HepG2 (cell line): Measurements from ENCODE around the gene SAMD4B. TPM values are rescaled to one million over a fixed set of nuclear protein-coding genes. Genes with fewer than 3 reads are reported as not detected.

Experiments
- KAT8 ChIP-seq: IDR thresholded peaks from 2 replicates; pipeline ENCODE4 v1.6.1; 2016; ENCODE audit warnings: missing genetic modification reagents, missing compliant biosample characterization
- PRDM10 ChIP-seq: sonication (generic); formaldehyde crosslinking; IDR thresholded peaks from 2 replicates; pipeline ENCODE4 v1.4.0; 2020; ENCODE audit warnings: low read depth, missing genetic modification reagents
- RXRA ChIP-seq: sonication (generic); formaldehyde crosslinking; IDR thresholded peaks from 2 replicates; pipeline ENCODE4 v1.5.1; 2020; ENCODE audit warnings: missing genetic modification reagents
- SPEN ChIP-seq: sonication (generic); formaldehyde crosslinking; IDR thresholded peaks from 2 replicates; pipeline ENCODE4 v1.5.1; 2020; ENCODE audit warnings: low read depth, mild to moderate bottlenecking, missing genetic modification reagents
- TCF7 ChIP-seq: sonication (generic); IDR thresholded peaks from 2 replicates; pipeline ENCODE4 v1.6.1; 2016; ENCODE audit warnings: antibody characterized with exemption, low read depth
- YY1 ChIP-seq: IDR thresholded peaks from 2 replicates; pipeline ENCODE4 v1.6.1; 2011; ENCODE audit warnings: low read length, low read depth, moderate library complexity, mild to moderate bottlenecking; ENCODE audit not compliant: insufficient read depth, insufficient replicate concordance
- ZBTB2 ChIP-seq: sonication (generic); formaldehyde crosslinking; IDR thresholded peaks from 2 replicates; pipeline ENCODE4 v1.8.0; 2022; ENCODE audit warnings: low read depth, missing genetic modification reagents
- ZBTB7A ChIP-seq: sonication (generic); formaldehyde crosslinking; IDR thresholded peaks from 2 replicates; pipeline ENCODE4 v1.8.0; 2022; ENCODE audit warnings: mild to moderate bottlenecking, missing genetic modification reagents
- ZFP36 ChIP-seq: fragments of 150-350 bp; IDR thresholded peaks from 2 replicates; pipeline ENCODE4 v1.6.1; 2018; ENCODE audit warnings: borderline replicate concordance, low read length, low read depth; ENCODE audit not compliant: partially characterized antibody
- ZFP91 ChIP-seq: sonication (generic); formaldehyde crosslinking; IDR thresholded peaks from 2 replicates; pipeline ENCODE4 v1.9.0; 2022; ENCODE audit warnings: missing genetic modification reagents, mild to moderate bottlenecking, borderline replicate concordance
- ZNF235 ChIP-seq: sonication (generic); formaldehyde crosslinking; IDR thresholded peaks from 2 replicates; pipeline ENCODE4 v1.8.1; 2023; ENCODE audit warnings: mild to moderate bottlenecking, missing genetic modification reagents, borderline replicate concordance
- ZNF501 ChIP-seq: sonication (generic); formaldehyde crosslinking; IDR thresholded peaks from 2 replicates; pipeline ENCODE4 v1.5.1; 2020; ENCODE audit warnings: mild to moderate bottlenecking, moderate library complexity, missing genetic modification reagents
- ZNF615 ChIP-seq: sonication (generic); formaldehyde crosslinking; IDR thresholded peaks from 2 replicates; pipeline ENCODE4 v1.5.0; 2020; ENCODE audit warnings: mild to moderate bottlenecking, missing genetic modification reagents, borderline replicate concordance
- ZNF704 ChIP-seq: sonication (generic); formaldehyde crosslinking; IDR thresholded peaks from 2 replicates; pipeline ENCODE4 v1.8.1; 2023; ENCODE audit warnings: mild to moderate bottlenecking, inconsistent platforms, moderate library complexity, missing genetic modification reagents, borderline replicate concordance
- ZSCAN22 ChIP-seq: sonication (generic); formaldehyde crosslinking; IDR thresholded peaks from 2 replicates; pipeline ENCODE4 v1.4.0; 2020; ENCODE audit warnings: mild to moderate bottlenecking, missing genetic modification reagents
- polyA plus RNA-seq, 8 experiments: library from polyadenylated mRNA; depleted of rRNA in 3 of 8; stranded (reverse) in 7 of 8; unstranded in 1 of 8; fragments of >200 nt; fragmentation: Illumina TruSeq in 4 of 8; extraction: Trizol in 4 of 8; gene quantifications; 2 replicates each; pipeline versions ENCODE4 v1.2.1 to v1.2.3, GENCODE V29; 2011 to 2016; ENCODE audit warnings: low read depth in 4 of 8, missing spikeins in 1 of 8, mixed read lengths in 1 of 8; ENCODE audit not compliant: insufficient read depth in 1 of 8
- total RNA-seq, 5 experiments: library from RNA; depleted of rRNA; stranded (reverse); fragments of >200 nt; fragmentation: Illumina TruSeq; extraction: Trizol; gene quantifications; 2 replicates each; pipeline ENCODE4 v1.2.3, GENCODE V29; 2016; ENCODE audit warnings: low read depth in 1 of 5
- TF ChIP-seq, protein P1 (sequence below): sonication (generic); formaldehyde crosslinking; conservative IDR thresholded peaks from 2 replicates; pipeline ENCODE4 v1.8.1; 2023; ENCODE audit warnings: missing genetic modification reagents

Gene SAMD4B
- total and polyA plus RNA-seq, 2 of the 13 experiments (the other 11 are each of a cell fraction or from before 2014, with no cell fraction given), result 26.0 to 31.8 TPM

DNA sequence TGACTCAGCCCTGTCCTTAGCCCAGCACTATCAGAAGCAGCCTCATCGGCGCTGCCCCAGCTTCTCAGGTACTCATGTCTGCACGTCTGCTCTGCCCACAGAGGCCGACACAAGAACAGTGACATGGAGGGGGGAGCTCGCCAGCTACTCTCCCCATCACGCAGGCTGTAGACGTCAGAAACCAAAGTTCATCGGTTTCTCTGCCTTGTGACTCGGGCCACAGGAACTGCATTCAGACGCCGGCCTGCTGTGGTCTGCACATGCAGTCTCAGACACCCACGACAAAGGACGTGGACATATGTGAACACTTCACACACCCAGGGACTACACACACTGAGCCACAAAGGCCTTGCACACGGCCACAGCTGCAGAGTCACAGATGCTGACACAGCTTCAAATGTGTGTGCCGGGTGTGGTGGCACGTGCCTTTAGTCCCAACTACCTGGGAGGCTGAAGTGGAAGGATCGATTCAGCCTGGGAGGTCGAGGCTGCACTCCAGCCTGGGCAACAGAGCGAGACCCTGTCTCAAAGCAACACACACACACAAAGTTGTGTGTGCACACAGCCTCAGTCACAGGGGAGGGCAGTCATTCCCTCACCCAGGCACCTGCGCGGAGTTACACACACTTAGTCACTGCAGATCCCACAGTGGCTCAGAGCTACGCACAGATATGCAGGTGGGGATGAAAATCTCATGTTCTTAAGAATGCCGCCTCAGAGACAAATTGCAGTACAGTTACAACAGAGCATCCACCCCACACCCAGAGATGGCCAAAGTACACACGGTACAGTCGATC, 59.5 kb downstream of the SAMD4B start (continued):
- TF ChIP-seq ZNF704, result peak; percentile 93; the same call in 1 of the 2 replicates
- TF ChIP-seq RXRA (CRISPR knock-in tag), result peak; percentile 75; the same call in 1 of the 2 replicates
- TF ChIP-seq ZNF501 (CRISPR knock-in tag), result peak; percentile 89
- 0 out of 2 replicates have a peak, but pooled peaks have one; percentile 76 for TF ChIP-seq ZNF235
- no peak for TF ChIP-seq ZFP36
- TF ChIP-seq TCF7, result no peak
- TF ChIP-seq ZSCAN22 (CRISPR knock-in tag), result 0 out of 2 replicates have a peak, but pooled peaks have one; percentile 51
- peak; percentile 62; the same call in 1 of the 2 replicates for TF ChIP-seq PRDM10 (CRISPR knock-in tag)
- TF ChIP-seq KAT8 (CRISPR knock-in tag), result peak; percentile 81
- TF ChIP-seq ZFP91 (CRISPR knock-in tag), result peak; percentile 93
- peak; percentile 84; the same call in 1 of the 2 replicates for TF ChIP-seq SPEN (CRISPR knock-in tag)
- TF ChIP-seq YY1, result peak; percentile 63
- TF ChIP-seq ZBTB2 (CRISPR knock-in tag), result no peak; the same call in 1 of the 2 replicates
- TF ChIP-seq, protein P1, sequence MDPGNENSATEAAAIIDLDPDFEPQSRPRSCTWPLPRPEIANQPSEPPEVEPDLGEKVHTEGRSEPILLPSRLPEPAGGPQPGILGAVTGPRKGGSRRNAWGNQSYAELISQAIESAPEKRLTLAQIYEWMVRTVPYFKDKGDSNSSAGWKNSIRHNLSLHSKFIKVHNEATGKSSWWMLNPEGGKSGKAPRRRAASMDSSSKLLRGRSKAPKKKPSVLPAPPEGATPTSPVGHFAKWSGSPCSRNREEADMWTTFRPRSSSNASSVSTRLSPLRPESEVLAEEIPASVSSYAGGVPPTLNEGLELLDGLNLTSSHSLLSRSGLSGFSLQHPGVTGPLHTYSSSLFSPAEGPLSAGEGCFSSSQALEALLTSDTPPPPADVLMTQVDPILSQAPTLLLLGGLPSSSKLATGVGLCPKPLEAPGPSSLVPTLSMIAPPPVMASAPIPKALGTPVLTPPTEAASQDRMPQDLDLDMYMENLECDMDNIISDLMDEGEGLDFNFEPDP (CRISPR knock-in tag), result 0 out of 2 replicates have a peak, but pooled peaks have one; percentile 74
- peak; percentile 30; the same call in 1 of the 2 replicates for TF ChIP-seq ZNF615 (CRISPR knock-in tag)
- 0 out of 2 replicates have a peak, but pooled peaks have one; percentile 48 for TF ChIP-seq ZBTB7A (CRISPR knock-in tag)
